ENCODE measurements around the gene RNGTT.
"Not testable (repeated sequence)": the region's sequence is repeated elsewhere in the genome, so short reads cannot be mapped to it uniquely, and the experiment has no call there.

Gene RNGTT

DNA sequence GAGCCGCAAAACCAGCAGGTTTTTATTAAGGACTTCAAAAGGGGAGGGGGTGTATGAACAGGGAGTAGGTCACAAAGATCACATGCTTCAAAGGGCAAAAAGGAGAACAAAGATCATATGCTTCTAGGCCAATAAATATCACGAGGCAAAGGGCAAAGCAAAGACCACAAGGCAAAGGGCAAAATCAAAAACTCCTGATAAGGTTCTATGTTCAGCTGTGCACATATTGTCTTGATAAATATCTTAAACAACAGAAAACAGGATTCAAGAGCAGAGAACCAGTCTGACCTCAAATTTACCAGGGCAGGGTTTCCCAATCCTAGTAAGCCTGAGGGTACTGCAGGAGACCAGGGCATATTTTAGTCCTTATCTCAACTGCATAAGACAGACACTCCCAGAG, 5.8 kb upstream of the RNGTT start:
- DNase-seq = not testable (repeated sequence)

DNA sequence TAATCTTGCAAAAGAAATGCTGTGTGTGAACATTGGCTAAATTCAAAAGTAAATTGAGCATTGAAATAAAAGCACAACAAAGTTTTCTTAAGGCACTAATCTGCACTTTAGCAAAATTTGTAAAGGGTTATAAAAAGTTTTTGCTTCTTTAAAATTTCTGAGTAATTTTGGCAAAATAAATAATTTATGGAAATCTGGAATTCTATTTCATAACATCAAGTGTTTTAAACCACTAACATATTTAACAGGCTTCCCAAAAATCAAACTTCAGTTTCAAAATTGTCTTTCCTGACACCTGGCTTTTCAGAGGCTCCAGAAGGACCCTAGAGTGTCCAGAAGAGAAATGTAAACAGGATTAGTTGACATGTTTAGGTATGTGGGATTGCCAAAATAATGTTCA, 4.5 kb upstream of the RNGTT start:
- no peak for DNase-seq

GRCh38 chr6:88965691-88966090, 2.3 kb upstream of the RNGTT start:
- no peak for DNase-seq

GRCh38 chr6:88964509-88964908, 1.1 kb upstream of the RNGTT start:
- no peak for DNase-seq

GRCh38 chr6:88958842-88959241, 4.6 kb downstream of the RNGTT start:
- DNase-seq = no peak

DNA sequence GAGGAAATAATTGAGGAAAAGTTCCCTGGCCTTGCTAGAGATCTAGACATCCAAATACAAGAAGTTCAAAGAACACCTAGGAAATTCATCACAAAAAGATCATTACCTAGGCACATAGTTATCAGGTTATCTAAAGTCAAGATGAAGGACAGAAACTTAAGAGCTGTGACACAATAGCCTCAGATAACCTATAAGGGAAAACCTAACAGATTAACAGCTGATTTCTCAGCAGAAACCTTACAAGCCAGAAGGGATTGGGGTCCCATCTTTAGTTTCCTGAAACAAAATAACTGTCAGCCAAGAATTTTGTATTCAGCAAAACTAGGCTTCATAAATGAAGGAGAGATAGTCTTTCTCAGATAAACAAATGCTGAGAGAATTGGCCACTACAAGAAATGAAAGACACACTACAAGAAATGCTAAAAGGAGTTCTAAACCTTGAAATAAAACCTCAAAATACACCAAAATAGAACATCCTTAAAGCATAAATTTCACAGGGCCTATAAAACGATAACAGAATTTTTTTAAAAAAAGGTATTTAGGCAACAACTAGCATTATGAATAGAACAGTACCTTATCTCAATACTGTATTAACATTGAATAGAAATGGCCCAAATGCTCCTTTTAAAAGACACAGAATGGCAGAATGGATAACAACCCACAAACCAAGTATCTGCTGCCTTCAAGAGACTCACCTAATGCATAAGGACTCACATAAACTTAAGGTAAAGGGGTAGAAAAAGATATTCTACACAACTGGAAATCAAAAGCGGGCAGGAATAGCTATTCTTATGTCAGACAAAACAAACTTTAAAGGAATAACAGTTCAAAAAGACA, 9.7 kb downstream of the RNGTT start:
- no peak for DNase-seq

GRCh38 chr6:88952065-88952704, 11.2 kb downstream of the RNGTT start:
- no peak for DNase-seq

- DNase-seq = no peak
These were observed 17.9 kb downstream of the RNGTT start for GRCh38 chr6:88945415-88946008.

DNA sequence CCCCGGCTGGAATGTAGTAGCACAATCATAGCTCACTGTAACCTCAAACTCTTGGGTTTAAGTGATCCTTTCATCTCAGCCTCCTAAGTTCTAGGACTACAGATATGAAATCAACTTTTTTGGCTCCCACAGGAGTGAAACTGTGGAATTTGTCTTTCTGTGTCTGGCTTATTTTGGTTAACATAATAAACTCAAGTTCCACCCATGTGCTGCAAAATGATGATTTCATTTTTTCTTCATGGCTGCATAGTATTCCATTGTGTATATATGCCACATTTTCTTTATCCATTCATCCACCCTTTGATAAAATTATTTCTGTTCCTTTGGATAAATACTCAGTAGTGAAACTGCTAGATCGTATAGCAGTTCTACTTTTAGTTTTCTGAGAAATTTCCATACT, 29.9 kb downstream of the RNGTT start:
- no peak for DNase-seq

DNA sequence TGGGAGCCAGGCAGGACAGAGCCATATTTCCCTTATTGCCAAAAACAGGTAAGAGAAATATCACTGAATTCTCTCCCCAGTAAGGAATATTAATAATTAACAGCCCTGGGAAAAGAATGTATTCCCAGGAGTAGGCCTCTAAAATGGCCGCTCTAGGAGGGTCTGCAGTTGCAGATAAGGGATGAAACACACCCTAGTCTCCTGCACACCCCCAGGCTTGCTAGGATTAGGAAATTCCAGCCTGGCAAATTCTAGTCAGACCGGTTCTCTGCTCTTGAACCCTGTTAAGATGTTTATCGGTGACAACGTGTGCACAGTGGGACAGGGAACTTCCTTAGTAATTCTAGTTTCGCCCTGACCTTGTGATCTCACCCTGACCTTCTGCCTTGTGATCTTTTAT, 31.4 kb downstream of the RNGTT start:
- not testable (repeated sequence) for DNase-seq

DNA sequence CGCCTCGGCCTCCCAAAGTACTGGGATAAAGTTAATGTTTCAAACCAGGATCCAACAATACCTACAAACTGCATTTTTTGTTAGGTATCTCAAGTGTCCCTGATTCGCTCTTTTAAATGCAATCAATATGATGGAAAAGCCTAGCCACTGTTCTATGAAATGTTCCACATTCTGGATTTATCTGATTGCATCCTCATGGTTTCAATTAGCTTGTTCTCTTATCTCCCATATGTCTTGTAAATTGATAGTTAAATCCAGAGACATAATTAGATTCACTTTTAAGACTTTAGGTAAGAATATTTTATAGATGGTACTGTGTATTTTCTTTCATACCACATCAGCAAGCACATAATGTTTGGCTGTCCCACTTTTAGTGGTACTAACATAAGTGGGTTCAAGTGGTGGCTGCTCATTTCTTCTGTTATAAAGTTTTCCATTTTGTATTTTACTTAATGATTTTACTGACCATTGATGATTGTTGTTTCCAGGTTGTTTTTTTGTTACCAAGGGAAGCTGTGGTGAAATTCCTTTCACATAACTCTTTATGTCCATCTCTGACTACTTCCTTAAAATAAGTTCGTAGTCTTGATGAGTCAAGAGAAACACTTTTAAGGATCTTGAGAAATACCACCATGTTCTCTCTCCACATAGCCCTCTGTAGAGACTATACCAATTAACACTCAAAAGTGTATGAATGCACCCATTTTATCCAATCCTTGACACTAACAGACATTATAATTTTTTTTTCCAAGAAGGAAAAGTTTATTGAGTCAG, 40.5 kb downstream of the RNGTT start:
- DNase-seq = no peak

- DNase-seq = no peak
These were observed 41.7 kb downstream of the RNGTT start for GRCh38 chr6:88921734-88922133.

DNA sequence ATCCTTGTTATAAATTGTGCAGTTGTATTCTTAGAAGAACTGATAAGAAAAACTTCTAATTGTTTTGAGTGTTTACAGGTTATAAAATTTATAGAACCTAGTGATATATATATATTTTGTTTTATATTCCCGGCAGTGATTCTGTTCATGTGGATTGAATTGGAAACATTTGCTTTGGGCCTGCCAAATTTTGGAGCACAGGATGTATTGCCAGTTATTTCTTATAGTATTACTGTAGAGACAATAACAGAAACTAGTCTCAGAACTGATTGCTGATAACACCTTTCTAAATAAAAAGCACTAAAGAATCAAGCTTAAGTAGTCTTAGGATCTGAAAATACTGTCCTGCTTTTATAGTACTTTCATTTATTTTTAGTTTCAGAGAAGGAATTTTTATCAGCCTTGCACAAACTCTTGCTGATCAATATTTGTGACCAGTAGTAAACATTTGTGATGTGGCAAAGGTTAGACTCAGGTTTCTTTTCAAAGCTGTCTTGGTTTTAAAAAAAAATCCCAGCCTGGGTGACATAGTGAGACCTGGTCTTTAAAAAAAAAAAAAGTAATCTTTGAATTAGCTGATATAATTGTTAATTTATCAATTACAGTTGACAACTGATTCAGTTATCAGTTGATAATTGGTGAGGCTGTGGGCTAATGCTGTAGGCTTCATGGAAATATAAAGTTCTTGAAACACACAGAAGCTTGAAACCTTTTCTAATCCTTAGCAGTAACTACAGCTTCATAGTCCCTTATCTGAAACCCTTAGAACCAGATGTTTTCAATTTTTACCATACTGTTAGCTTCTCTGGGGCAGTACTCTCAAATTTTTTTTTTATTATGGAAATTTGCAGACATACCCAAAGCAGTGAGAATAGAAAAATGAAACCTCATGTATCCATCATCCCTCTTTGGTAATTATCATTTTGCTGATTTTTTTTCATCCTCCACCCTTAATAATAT, 42.4 kb downstream of the RNGTT start:
- DNase-seq = no peak

- no peak for DNase-seq
These were observed 43.3 kb downstream of the RNGTT start for GRCh38 chr6:88920088-88920487.

GRCh38 chr6:88919032-88919431, 44.4 kb downstream of the RNGTT start:
- no peak for DNase-seq

DNA sequence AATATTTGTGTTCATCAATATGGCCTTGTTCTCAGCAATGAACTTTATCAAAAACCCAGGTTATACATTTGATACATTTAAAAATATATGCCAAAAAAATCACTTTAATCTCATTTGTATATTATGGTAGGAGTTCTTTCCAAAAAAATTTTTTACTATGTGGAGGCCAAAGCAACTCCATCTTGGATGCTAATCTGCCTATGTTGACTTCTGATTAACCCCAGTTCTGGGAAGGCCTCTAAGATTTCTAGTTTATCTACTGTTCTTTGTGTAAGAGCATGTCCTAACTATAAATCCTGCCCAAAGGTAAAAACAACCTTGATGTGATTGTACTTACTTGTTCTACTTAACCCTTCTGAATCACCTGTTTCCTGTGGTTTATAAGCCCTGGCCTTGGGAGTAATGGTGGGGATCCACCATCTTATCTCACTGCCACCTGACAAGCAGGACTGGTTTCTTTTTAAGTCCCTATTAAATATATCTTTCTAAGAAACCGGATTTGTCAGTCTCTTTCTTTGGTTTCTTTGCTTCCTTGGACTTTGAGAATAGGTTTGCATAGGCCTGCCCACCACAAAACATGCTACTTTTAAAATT, 46.7 kb downstream of the RNGTT start:
- DNase-seq = no peak

GRCh38 chr6:88914895-88915598, 48.4 kb downstream of the RNGTT start:
- DNase-seq = no peak

- no peak for DNase-seq
These were observed 49.2 kb downstream of the RNGTT start for GRCh38 chr6:88914180-88914579.

DNA sequence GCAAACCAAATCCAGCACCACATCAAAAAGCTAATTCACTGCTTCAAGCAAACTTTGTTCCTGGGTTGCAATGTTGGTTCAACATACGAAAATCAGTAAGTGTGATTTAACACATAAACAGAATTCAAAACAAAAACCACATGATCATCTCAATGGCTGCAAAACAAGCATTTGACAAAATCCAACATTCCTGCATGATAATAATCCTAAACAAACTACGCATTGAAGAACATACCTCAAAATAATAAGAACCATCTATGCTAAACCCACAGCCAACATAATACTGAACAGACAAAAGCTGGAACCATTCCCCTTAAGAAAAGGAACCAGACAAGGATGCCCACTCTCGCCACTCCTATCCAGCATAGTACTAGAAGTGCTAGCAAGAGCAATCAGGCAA, 49.9 kb downstream of the RNGTT start:
- no peak for DNase-seq

- no peak for DNase-seq
These were observed 52.3 kb downstream of the RNGTT start for GRCh38 chr6:88910922-88911778.
